Sigmoid colon (tissue), 4 donors: Measurements from ENCODE around the gene PRKCA.

Source experiments
- EP300 ChIP-seq, 4 donors: sonication (generic); formaldehyde crosslinking; IDR thresholded peaks; one replicate each; pipeline ENCODE4 v1.6.1; 2017; ENCODE audit warnings: antibody characterized with exemption in 4 of 4
- POLR2A ChIP-seq, 2 donors: fragments of 450-650 bp; IDR thresholded peaks; one replicate each; pipeline ENCODE4 v1.6.1; 2016; ENCODE audit warnings: antibody characterized with exemption in 2 of 2, mild to moderate bottlenecking in 2 of 2, moderate library complexity in 2 of 2
- TF ChIP-seq, protein P1 (sequence below), 4 experiments: fragments of 450-650 bp in 3 of 4; fragments of 200-600 bp in 1 of 4; IDR thresholded peaks; one replicate each; pipeline ENCODE4 v1.5.1; 2016 to 2019; ENCODE audit warnings: antibody characterized with exemption in 4 of 4, mild to moderate bottlenecking in 3 of 4, moderate library complexity in 2 of 4

DNA sequence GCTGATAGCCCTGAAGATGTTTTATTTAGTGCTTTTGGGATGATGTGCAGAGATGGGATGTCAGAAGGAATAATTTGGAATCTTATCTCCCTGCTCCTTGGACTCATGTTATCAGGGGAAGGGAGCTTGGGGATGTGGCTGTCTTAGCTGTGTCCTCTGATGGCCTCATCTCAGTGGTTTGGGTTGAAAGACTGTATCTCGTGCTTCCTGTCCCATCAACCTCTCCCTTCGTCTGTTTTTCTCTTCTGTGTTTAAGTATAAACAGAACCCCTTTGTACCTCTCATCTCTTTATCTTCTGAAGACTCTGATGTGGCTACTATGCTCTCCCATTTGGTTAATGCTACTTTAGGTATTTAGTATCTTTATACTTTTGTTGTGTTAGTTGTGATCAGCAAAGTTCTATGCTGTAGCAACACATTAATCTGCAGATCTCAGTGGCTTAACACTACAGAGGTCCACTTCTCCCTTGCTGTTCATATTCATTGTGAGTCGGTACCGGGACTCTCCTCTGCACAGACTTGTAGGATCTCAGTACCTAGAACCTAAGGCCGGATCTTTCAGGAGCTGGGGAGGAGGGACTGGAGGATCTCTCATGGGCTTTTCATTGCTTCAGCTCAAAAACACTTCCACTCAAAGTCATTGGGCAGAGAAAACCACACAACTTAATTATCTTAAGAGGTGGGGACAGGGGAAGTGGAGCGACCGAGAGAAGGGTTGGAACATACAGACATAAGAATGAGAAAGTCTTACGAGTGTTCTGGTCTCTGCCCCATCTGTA, 28.8 kb downstream of the PRKCA start:
- TF ChIP-seq POLR2A (IDR thresholded peaks at IDR 0.05) (no peak), EP300 (IDR thresholded peaks at IDR 0.05) (no peak)
- TF ChIP-seq, protein P1, sequence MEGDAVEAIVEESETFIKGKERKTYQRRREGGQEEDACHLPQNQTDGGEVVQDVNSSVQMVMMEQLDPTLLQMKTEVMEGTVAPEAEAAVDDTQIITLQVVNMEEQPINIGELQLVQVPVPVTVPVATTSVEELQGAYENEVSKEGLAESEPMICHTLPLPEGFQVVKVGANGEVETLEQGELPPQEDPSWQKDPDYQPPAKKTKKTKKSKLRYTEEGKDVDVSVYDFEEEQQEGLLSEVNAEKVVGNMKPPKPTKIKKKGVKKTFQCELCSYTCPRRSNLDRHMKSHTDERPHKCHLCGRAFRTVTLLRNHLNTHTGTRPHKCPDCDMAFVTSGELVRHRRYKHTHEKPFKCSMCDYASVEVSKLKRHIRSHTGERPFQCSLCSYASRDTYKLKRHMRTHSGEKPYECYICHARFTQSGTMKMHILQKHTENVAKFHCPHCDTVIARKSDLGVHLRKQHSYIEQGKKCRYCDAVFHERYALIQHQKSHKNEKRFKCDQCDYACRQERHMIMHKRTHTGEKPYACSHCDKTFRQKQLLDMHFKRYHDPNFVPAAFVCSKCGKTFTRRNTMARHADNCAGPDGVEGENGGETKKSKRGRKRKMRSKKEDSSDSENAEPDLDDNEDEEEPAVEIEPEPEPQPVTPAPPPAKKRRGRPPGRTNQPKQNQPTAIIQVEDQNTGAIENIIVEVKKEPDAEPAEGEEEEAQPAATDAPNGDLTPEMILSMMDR (IDR thresholded peaks at IDR 0.05) = no peak
